HEK293 (cell line): Measurements from ENCODE around the gene PILRA.

ENCODE experiments used
- CTCF ChIA-PET: fragments of 350-600 bp; formaldehyde crosslinking; extraction: SDS; loops from one replicate; lab custom pipeline; 2021; ENCODE audit warnings: antibody characterized with exemption; lab: Yijun Ruan, JAX
- POLR2A ChIA-PET: fragments of 300-600 bp; formaldehyde crosslinking; extraction: SDS; loops from one replicate; lab custom pipeline; 2020; ENCODE audit warnings: antibody characterized with exemption, inconsistent platforms; lab: Yijun Ruan, JAX
- H3K27ac ChIP-seq: fragments of 200-500 bp; sonication (Bioruptor generic); 2 replicates; pipeline ENCODE4 v1.5.1; 2014; ENCODE audit warnings: low read depth, low read length, control low read depth, inconsistent platforms; ENCODE audit errors: extremely low read depth
- H3K36me3 ChIP-seq, 2 experiments: fragments of 200-500 bp in 1 of 2; sonication (Bioruptor generic) in 1 of 2; 1 replicate in 1 of 2; 2 replicates in 1 of 2; pipeline ENCODE4 v1.5.1; 2014 to 2017; ENCODE audit warnings: inconsistent platforms in 2 of 2, low read length in 2 of 2; ENCODE audit not compliant: control insufficient read depth in 2 of 2, insufficient read depth in 1 of 2
- H3K4me1 ChIP-seq: fragments of 200-500 bp; sonication (Bioruptor generic); 2 replicates; pipeline ENCODE4 v1.5.1; 2014; ENCODE audit warnings: mild to moderate bottlenecking, low read length, inconsistent platforms; ENCODE audit not compliant: control insufficient read depth, insufficient read depth
- H3K4me3 ChIP-seq: 2 replicates; pipeline ENCODE4 v1.5.1; 2011; ENCODE audit warnings: low read depth, mild to moderate bottlenecking, control low read depth, low read length, moderate library complexity
- H3K9me3 ChIP-seq: fragments of 200-500 bp; sonication (Bioruptor generic); 2 replicates; pipeline ENCODE4 v1.5.1; 2014; ENCODE audit warnings: low read depth, low read length, inconsistent platforms; ENCODE audit not compliant: control insufficient read depth, insufficient read depth
- GLIS1 ChIP-seq: fragments of 450-650 bp; formaldehyde crosslinking; IDR thresholded peaks from 2 replicates; pipeline ENCODE4 v1.5.1; 2016; ENCODE audit warnings: missing biosample characterization, missing genetic modification characterization
- HIC1 ChIP-seq: fragments of 450-650 bp; formaldehyde crosslinking; IDR thresholded peaks from 2 replicates; pipeline ENCODE4 v1.5.1; 2016; ENCODE audit warnings: missing biosample characterization, missing genetic modification characterization
- TSHZ1 ChIP-seq: fragments of 450-650 bp; formaldehyde crosslinking; IDR thresholded peaks from 2 replicates; pipeline ENCODE4 v1.5.1; 2016; ENCODE audit warnings: missing biosample characterization, missing genetic modification characterization, borderline replicate concordance
- ZNF2 ChIP-seq: fragments of 450-650 bp; formaldehyde crosslinking; IDR thresholded peaks from 2 replicates; pipeline ENCODE4 v1.5.1; 2016; ENCODE audit warnings: missing biosample characterization, missing genetic modification characterization
- ZNF214 ChIP-seq: fragments of 450-650 bp; formaldehyde crosslinking; IDR thresholded peaks from 2 replicates; pipeline ENCODE4 v1.5.1; 2017; ENCODE audit warnings: missing biosample characterization, mild to moderate bottlenecking, missing genetic modification characterization, borderline replicate concordance
- ZNF266 ChIP-seq: fragments of 450-650 bp; formaldehyde crosslinking; IDR thresholded peaks from 2 replicates; pipeline ENCODE4 v1.5.1; 2016; ENCODE audit warnings: missing biosample characterization, missing genetic modification characterization, low read depth
- ZNF292 ChIP-seq: fragments of 450-650 bp; formaldehyde crosslinking; IDR thresholded peaks from 2 replicates; pipeline ENCODE4 v1.5.1; 2016; ENCODE audit warnings: low read depth, missing biosample characterization, missing genetic modification characterization, borderline replicate concordance
- ZNF398 ChIP-seq: fragments of 450-650 bp; formaldehyde crosslinking; IDR thresholded peaks from 2 replicates; pipeline ENCODE4 v1.5.1; 2017; ENCODE audit warnings: missing biosample characterization, missing genetic modification characterization
- ZNF488 ChIP-seq: fragments of 450-650 bp; formaldehyde crosslinking; IDR thresholded peaks from 2 replicates; pipeline ENCODE4 v1.5.1; 2016; ENCODE audit warnings: missing biosample characterization, missing genetic modification characterization
- ZNF585B ChIP-seq: fragments of 450-650 bp; formaldehyde crosslinking; IDR thresholded peaks from 2 replicates; pipeline ENCODE4 v1.5.1; 2016; ENCODE audit warnings: missing biosample characterization, missing genetic modification characterization
- ZNF645 ChIP-seq: fragments of 450-650 bp; formaldehyde crosslinking; IDR thresholded peaks from 2 replicates; pipeline ENCODE4; 2016; ENCODE audit warnings: missing biosample characterization, missing genetic modification characterization
- ZNF664 ChIP-seq: fragments of 450-650 bp; formaldehyde crosslinking; IDR thresholded peaks from 2 replicates; pipeline ENCODE4 v1.5.1; 2016; ENCODE audit warnings: missing biosample characterization, missing genetic modification characterization
- ZNF670 ChIP-seq: fragments of 450-650 bp; formaldehyde crosslinking; IDR thresholded peaks from 2 replicates; pipeline ENCODE4 v1.5.1; 2016; ENCODE audit warnings: missing biosample characterization, missing genetic modification characterization, low read depth

PILRA gene

GRCh38 chr7:100441641-100442535 lies 68.6 kb downstream of the PILRA start (continued):
- TF ChIP-seq ZNF645 (tag by site-specific recombination): no peak
- no peak for TF ChIP-seq ZNF670 (tag by site-specific recombination)
- TF ChIP-seq ZNF488 (tag by site-specific recombination): no peak
- no peak for TF ChIP-seq HIC1 (tag by site-specific recombination)
- TF ChIP-seq ZNF398 (tag by site-specific recombination): no peak
- TF ChIP-seq ZNF292 (tag by site-specific recombination): no peak
- no peak for TF ChIP-seq ZNF585B (tag by site-specific recombination)
- TF ChIP-seq ZNF214 (tag by site-specific recombination): no peak

GRCh38 chr7:100443096-100443840 lies 70.0 kb downstream of the PILRA start:
- Histone ChIP-seq H3K27ac (no peak overlapping the region), H3K4me3 (no peak overlapping the region), H3K9me3 (no peaks in the 10 kb centered on the region), H3K36me3 (no peaks in the 10 kb centered on the region), H3K4me1 (no peaks in the 10 kb centered on the region)
- no peak for TF ChIP-seq ZNF2
- TF ChIP-seq TSHZ1: no peak
- no peak for TF ChIP-seq ZNF266 (tag by site-specific recombination)
- TF ChIP-seq ZNF488 (tag by site-specific recombination): no peak
- TF ChIP-seq GLIS1 (tag by site-specific recombination): peak; percentile 44
- no peak for TF ChIP-seq ZNF664 (tag by site-specific recombination)
- CTCF ChIA-PET: interaction anchor here (1.0 to 1.1 kb wide), 2 partner anchors 18 to 26 kb away, joined by 3 read pairs; no protein-coding TSS in a partner anchor
- POLR2A ChIA-PET: interaction anchor here (0.6 to 6.2 kb wide), 2 partner anchors 14 to 31 kb away, joined by 3 to 28 read pairs; partner anchors contain the start of genes MEPCE and ZCWPW1
